ENCODE results near the gene CYP24A1. TPM values are rescaled to one million over a fixed set of nuclear protein-coding genes. Genes with fewer than 3 reads are reported as not detected.

Gene CYP24A1
- total RNA-seq, 1 donor from 2014 or later, result 0.73 TPM

GRCh38 chr20:54140486-54140885 lies 33.3 kb downstream of the CYP24A1 start:
- no peaks in the 10 kb centered on the region for H3K79me2 ChIP-seq (ENCODE audit: insufficient read depth, low read length)
- H3K4me1 Mint-ChIP-seq (ENCODE audit: low read depth, unreplicated experiment), result peaks cover 14% of the 10 kb centered on the region
- peak overlapping the region; percentile 64 for H3K9ac ChIP-seq (ENCODE audit: low read length)
- H3K4me3 Mint-ChIP-seq (ENCODE audit: unreplicated experiment), result no peak overlapping the region
- peaks cover 25% of the 10 kb centered on the region for H3K4me1 ChIP-seq (ENCODE audit: insufficient read depth, low read length)
- H4K20me1 ChIP-seq (ENCODE audit: insufficient read depth, low read length), result no peaks in the 10 kb centered on the region
- H3K4me3 ChIP-seq (ENCODE audit: insufficient read depth, low read depth, low read length), result no peak overlapping the region
- DNase-seq (ENCODE audit: low read depth) (no peak), FAIRE-seq (no peak)
- no peak overlapping the region for H2AFZ ChIP-seq (ENCODE audit: low read depth, low read length)
- H3K36me3 Mint-ChIP-seq (ENCODE audit: low read depth, unreplicated experiment), result peaks cover 1% of the 10 kb centered on the region
- H3K27ac ChIP-seq (ENCODE audit: low read depth, low read length), result peak overlapping the region; percentile 95
- peak overlapping the region; percentile 31 for H3K4me2 ChIP-seq (ENCODE audit: low read length)
- no peak for TF ChIP-seq EZH2 (IDR thresholded peaks at IDR 0.05; ENCODE audit: insufficient read depth, low read length)
- TF ChIP-seq, protein P1, sequence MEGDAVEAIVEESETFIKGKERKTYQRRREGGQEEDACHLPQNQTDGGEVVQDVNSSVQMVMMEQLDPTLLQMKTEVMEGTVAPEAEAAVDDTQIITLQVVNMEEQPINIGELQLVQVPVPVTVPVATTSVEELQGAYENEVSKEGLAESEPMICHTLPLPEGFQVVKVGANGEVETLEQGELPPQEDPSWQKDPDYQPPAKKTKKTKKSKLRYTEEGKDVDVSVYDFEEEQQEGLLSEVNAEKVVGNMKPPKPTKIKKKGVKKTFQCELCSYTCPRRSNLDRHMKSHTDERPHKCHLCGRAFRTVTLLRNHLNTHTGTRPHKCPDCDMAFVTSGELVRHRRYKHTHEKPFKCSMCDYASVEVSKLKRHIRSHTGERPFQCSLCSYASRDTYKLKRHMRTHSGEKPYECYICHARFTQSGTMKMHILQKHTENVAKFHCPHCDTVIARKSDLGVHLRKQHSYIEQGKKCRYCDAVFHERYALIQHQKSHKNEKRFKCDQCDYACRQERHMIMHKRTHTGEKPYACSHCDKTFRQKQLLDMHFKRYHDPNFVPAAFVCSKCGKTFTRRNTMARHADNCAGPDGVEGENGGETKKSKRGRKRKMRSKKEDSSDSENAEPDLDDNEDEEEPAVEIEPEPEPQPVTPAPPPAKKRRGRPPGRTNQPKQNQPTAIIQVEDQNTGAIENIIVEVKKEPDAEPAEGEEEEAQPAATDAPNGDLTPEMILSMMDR (IDR thresholded peaks at IDR 0.05; ENCODE audit: insufficient read depth, low read depth, low read length), result no peak
- peaks cover 4% of the 10 kb centered on the region for H3K9me3 Mint-ChIP-seq (ENCODE audit: unreplicated experiment)
- H3K27me3 Mint-ChIP-seq (ENCODE audit: low read depth, unreplicated experiment), result no peaks in the 10 kb centered on the region
- no peaks in the 10 kb centered on the region for H3K9me3 ChIP-seq (ENCODE audit: insufficient read depth, low read depth, low read length)
- no peaks in the 10 kb centered on the region for H3K27me3 ChIP-seq (ENCODE audit: insufficient read depth, low read length)
- no peaks in the 10 kb centered on the region for H3K36me3 ChIP-seq (ENCODE audit: insufficient read depth, low read length)
- peak overlapping the region; percentile 97 for H3K27ac Mint-ChIP-seq (ENCODE audit: unreplicated experiment)

DNA sequence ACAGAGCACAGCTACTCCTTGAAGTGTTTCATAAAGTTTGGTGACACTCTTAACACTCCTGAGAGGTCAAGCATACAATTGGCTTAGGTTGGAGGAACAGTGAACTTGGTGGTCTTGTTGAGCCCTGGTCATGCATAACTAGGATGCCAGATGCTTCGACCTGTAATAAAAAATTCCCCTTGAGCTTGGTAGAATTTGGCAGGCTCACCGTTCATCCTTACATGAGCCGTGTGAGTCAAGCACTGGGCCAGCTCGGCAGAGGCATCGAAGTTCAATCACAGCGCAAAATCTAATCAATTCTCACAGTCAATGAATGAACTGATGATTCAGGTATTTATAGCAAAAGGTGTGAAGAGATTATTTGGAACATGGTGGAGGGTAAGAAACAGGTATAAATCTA lies 33.7 kb downstream of the CYP24A1 start:
- H3K4me1 ChIP-seq (ENCODE audit: insufficient read depth, low read length), result peaks cover 25% of the 10 kb centered on the region
- H3K27me3 Mint-ChIP-seq (ENCODE audit: low read depth, unreplicated experiment), result no peaks in the 10 kb centered on the region
- peaks cover 14% of the 10 kb centered on the region for H3K4me1 Mint-ChIP-seq (ENCODE audit: low read depth, unreplicated experiment)
- peak overlapping the region; percentile 31 for H3K4me2 ChIP-seq (ENCODE audit: low read length)
- H3K4me3 Mint-ChIP-seq (ENCODE audit: unreplicated experiment), result no peak overlapping the region
- FAIRE-seq (no peak), DNase-seq (ENCODE audit: low read depth) (peak; percentile 51)
- H3K79me2 ChIP-seq (ENCODE audit: insufficient read depth, low read length), result no peaks in the 10 kb centered on the region
- no peaks in the 10 kb centered on the region for H3K27me3 ChIP-seq (ENCODE audit: insufficient read depth, low read length)
- no peaks in the 10 kb centered on the region for H4K20me1 ChIP-seq (ENCODE audit: insufficient read depth, low read length)
- TF ChIP-seq, protein P1 (IDR thresholded peaks at IDR 0.05; ENCODE audit: insufficient read depth, low read depth, low read length), result no peak
- no peak for TF ChIP-seq EZH2 (IDR thresholded peaks at IDR 0.05; ENCODE audit: insufficient read depth, low read length)
- H3K4me3 ChIP-seq (ENCODE audit: insufficient read depth, low read depth, low read length), result no peak overlapping the region
- H3K36me3 ChIP-seq (ENCODE audit: insufficient read depth, low read length), result no peaks in the 10 kb centered on the region
- peaks cover 4% of the 10 kb centered on the region for H3K9me3 ChIP-seq (ENCODE audit: insufficient read depth, low read depth, low read length)
- H3K36me3 Mint-ChIP-seq (ENCODE audit: low read depth, unreplicated experiment), result peaks cover 1% of the 10 kb centered on the region
- peak overlapping the region; percentile 95 for H3K27ac ChIP-seq (ENCODE audit: low read depth, low read length)
- H3K9ac ChIP-seq (ENCODE audit: low read length), result peak overlapping the region; percentile 64
- peak overlapping the region; percentile 97 for H3K27ac Mint-ChIP-seq (ENCODE audit: unreplicated experiment)
- peaks cover 4% of the 10 kb centered on the region for H3K9me3 Mint-ChIP-seq (ENCODE audit: unreplicated experiment)
- no peak overlapping the region for H2AFZ ChIP-seq (ENCODE audit: low read depth, low read length)

DNA sequence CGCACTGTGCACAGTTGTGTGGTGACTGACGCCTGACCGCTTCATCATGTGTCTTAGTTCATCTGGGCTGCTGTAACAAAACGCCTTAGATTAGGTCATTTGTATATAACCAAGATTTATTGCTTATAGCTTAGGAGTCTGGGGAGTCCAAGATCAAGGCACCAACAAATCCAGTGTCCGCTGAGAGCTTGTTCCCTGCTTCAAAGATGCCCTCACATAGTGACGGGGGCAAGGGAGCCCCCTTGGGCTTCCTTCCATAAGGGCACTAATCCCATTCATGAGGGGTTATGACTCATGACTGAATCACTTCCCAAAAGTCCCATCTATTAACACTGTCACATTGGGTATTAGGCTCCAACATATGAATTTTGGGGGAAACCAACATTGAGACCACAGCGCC lies 34.6 kb downstream of the CYP24A1 start:
- FAIRE-seq (no peak), DNase-seq (ENCODE audit: low read depth) (peak; percentile 31)
- Mint-ChIP-seq H3K9me3 (ENCODE audit: unreplicated experiment) (peaks cover 4% of the 10 kb centered on the region), H3K27ac (ENCODE audit: unreplicated experiment) (peak overlapping the region; percentile 50), H3K36me3 (ENCODE audit: low read depth, unreplicated experiment) (peaks cover 1% of the 10 kb centered on the region), H3K4me1 (ENCODE audit: low read depth, unreplicated experiment) (peaks cover 14% of the 10 kb centered on the region), H3K4me3 (ENCODE audit: unreplicated experiment) (no peak overlapping the region), H3K27me3 (ENCODE audit: low read depth, unreplicated experiment) (no peaks in the 10 kb centered on the region)
- Histone ChIP-seq H3K36me3 (ENCODE audit: insufficient read depth, low read length) (no peaks in the 10 kb centered on the region), H4K20me1 (ENCODE audit: insufficient read depth, low read length) (no peaks in the 10 kb centered on the region), H3K79me2 (ENCODE audit: insufficient read depth, low read length) (no peaks in the 10 kb centered on the region), H3K27me3 (ENCODE audit: insufficient read depth, low read length) (no peaks in the 10 kb centered on the region), H3K9me3 (ENCODE audit: insufficient read depth, low read depth, low read length) (peaks cover 4% of the 10 kb centered on the region), H3K4me3 (ENCODE audit: insufficient read depth, low read depth, low read length) (no peak overlapping the region), H3K4me1 (ENCODE audit: insufficient read depth, low read length) (peaks cover 34% of the 10 kb centered on the region), H3K27ac (ENCODE audit: low read depth, low read length) (peak overlapping the region; percentile 95), H3K9ac (ENCODE audit: low read length) (no peak overlapping the region), H3K4me2 (ENCODE audit: low read length) (no peak overlapping the region), H2AFZ (ENCODE audit: low read depth, low read length) (no peak overlapping the region)
- TF ChIP-seq, protein P1 (IDR thresholded peaks at IDR 0.05; ENCODE audit: insufficient read depth, low read depth, low read length), result no peak
- TF ChIP-seq EZH2 (IDR thresholded peaks at IDR 0.05; ENCODE audit: insufficient read depth, low read length), result no peak
